Upper lobe of left lung (tissue), 4 donors: Measurements from ENCODE around the gene CCNB3.

Experiments
- POLR2AphosphoS5 ChIP-seq, 2 donors: sonication (generic); formaldehyde crosslinking; IDR thresholded peaks; one replicate each; pipeline ENCODE4 v1.5.1; 2017; ENCODE audit warnings: antibody characterized with exemption in 2 of 2
- TF ChIP-seq, protein P1 (sequence below), 6 experiments: fragments of 450-650 bp in 4 of 6; fragments of 200-600 bp in 2 of 6; sonication (generic) in 2 of 6; IDR thresholded peaks; one replicate each; pipeline ENCODE4 v1.5.1; 2016 to 2019; ENCODE audit warnings: antibody characterized with exemption in 6 of 6

DNA sequence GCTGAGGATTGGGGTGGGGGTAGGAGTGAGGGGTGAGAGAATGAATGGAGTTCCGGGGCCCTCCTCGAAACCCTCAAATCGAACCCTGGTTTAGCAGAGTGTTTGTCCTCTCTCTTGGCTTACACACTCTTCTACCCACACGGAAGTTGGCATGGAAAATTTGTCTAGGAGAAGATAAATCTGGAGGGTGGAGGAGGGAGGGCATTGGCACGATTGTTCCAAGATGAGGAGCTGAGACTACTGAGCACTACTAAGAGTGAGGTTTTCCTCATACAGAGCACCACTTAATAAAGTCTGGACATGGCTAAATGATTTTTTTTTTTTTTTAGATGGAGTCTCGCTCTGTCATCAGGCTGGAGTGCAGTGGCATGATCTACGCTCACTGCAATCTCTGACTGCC lies 37.2 kb upstream of the CCNB3 start:
- TF ChIP-seq POLR2AphosphoS5 (IDR thresholded peaks at IDR 0.05): no peak
- TF ChIP-seq, protein P1, sequence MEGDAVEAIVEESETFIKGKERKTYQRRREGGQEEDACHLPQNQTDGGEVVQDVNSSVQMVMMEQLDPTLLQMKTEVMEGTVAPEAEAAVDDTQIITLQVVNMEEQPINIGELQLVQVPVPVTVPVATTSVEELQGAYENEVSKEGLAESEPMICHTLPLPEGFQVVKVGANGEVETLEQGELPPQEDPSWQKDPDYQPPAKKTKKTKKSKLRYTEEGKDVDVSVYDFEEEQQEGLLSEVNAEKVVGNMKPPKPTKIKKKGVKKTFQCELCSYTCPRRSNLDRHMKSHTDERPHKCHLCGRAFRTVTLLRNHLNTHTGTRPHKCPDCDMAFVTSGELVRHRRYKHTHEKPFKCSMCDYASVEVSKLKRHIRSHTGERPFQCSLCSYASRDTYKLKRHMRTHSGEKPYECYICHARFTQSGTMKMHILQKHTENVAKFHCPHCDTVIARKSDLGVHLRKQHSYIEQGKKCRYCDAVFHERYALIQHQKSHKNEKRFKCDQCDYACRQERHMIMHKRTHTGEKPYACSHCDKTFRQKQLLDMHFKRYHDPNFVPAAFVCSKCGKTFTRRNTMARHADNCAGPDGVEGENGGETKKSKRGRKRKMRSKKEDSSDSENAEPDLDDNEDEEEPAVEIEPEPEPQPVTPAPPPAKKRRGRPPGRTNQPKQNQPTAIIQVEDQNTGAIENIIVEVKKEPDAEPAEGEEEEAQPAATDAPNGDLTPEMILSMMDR (IDR thresholded peaks at IDR 0.05): no peak
